Measurements from ENCODE around the gene EML5. TPM values are rescaled to one million over a fixed set of nuclear protein-coding genes. Genes with fewer than 3 reads are reported as not detected.

Gene EML5
- total and polyA plus RNA-seq, 2 of the 13 experiments (the other 11 are each of a cell fraction or from before 2014, with no cell fraction given) = 0.11 TPM; not detected in 1

- Histone ChIP-seq H3K36me3 (replicated peaks in 1 of 2; ENCODE audit: control insufficient read depth in 1 of 2, insufficient read depth in 2 of 2, low read length in 2 of 2) (no peaks in the 10 kb centered on the region), H3K4me2 (ENCODE audit: low read depth, low read length) (no peak overlapping the region), H3K4me3 (replicated peaks in 1 of 3; ENCODE audit: insufficient read depth in 1 of 3, low read depth in 2 of 3, low read length in 3 of 3) (no peak overlapping the region), H3K9me3 (ENCODE audit: low read length) (no peaks in the 10 kb centered on the region), H3K9ac (ENCODE audit: insufficient read depth, low read depth, low read length) (no peak overlapping the region), H3K27me3 (ENCODE audit: control insufficient read depth in 1 of 2, insufficient read depth in 2 of 2, low read length in 2 of 2) (no peaks in the 10 kb centered on the region; a peak in 1 of 5 replicates), H4K20me1 (ENCODE audit: insufficient read depth, low read length) (no peaks in the 10 kb centered on the region), H3K27ac (ENCODE audit: extremely low read length, insufficient read depth, low read length) (no peak overlapping the region), H2AFZ (ENCODE audit: low read length) (no peak overlapping the region), H3K4me1 (ENCODE audit: insufficient read depth, low read length) (no peaks in the 10 kb centered on the region), H3K79me2 (ENCODE audit: insufficient read depth, low read length) (no peaks in the 10 kb centered on the region)
- ChIA-PET CTCF (ENCODE audit: low intra/inter-chr PET ratio, low total read pairs) (no interaction called here), POLR2A (no interaction called here)
- no TSS peak for BruUV-seq (replicated peaks)
- ATAC-seq (no peak), DNase-seq (ENCODE audit: low spot score) (no peak), FAIRE-seq (no peak)
- in situ Hi-C loops (cut with HindIII; ENCODE audit: extremely low pct_ligation_motif_present, low pct_unique_long_range_greater_than_20kb) = no loop called here
- WGBS (ENCODE audit: low lambda C conversion rate) = 4% methylated on average over 1 of the region's 1 CpG
- intact Hi-C loops (cut with micrococcal nuclease; ENCODE audit: unreplicated experiment) = no loop called here
- TF ChIP-seq KLF9 (CRISPR knock-in tag; IDR thresholded peaks at IDR 0.05; ENCODE audit: low read depth) (no peak), ZNF713 (CRISPR knock-in tag; IDR thresholded peaks at IDR 0.05) (no peak), SSRP1 (CRISPR knock-in tag; IDR thresholded peaks at IDR 0.05) (no peak), NFYC (CRISPR knock-in tag; IDR thresholded peaks at IDR 0.05) (no peak), PRDM15 (CRISPR knock-in tag; IDR thresholded peaks at IDR 0.05) (no peak), ZBTB49 (CRISPR knock-in tag; IDR thresholded peaks at IDR 0.05; ENCODE audit: borderline replicate concordance) (no peak), ATF3 (CRISPR knock-in tag; IDR thresholded peaks at IDR 0.05) (no peak), BRD4 (CRISPR knock-in tag; IDR thresholded peaks at IDR 0.05) (no peak), PHF8 (CRISPR knock-in tag; IDR thresholded peaks at IDR 0.05) (no peak), GPBP1L1 (CRISPR knock-in tag; IDR thresholded peaks at IDR 0.05) (no peak), RFX1 (IDR thresholded peaks at IDR 0.05) (no peak), MLXIP (CRISPR knock-in tag; IDR thresholded peaks at IDR 0.05; ENCODE audit: borderline replicate concordance) (no peak), ATF6 (CRISPR knock-in tag; conservative IDR thresholded peaks at IDR 0.05) (no peak)
Observed at GRCh38 chr14:88707088-88707487, 85.7 kb downstream of the EML5 start.
